ENCODE data around the gene PCDH7. TPM values are rescaled to one million over a fixed set of nuclear protein-coding genes. Genes with fewer than 3 reads are reported as not detected.
A peak's percentile ranks its signal among the peaks of the same experiment; 100 is the strongest.

Gene PCDH7
- total RNA-seq, result 100 to 1,000 TPM; 107 to 124 TPM
- long read RNA-seq, donor 1, full-length matches to known transcripts, result 19 of 67 reads
- long read RNA-seq, donor 1, partial matches to known transcripts, result 1 of 67 reads
- long read RNA-seq, donor 1, other reads (novel, unspliced or antisense), result 47 of 67 reads
- long read RNA-seq, donor 2, full-length matches to known transcripts, result 35 of 60 reads
- long read RNA-seq, donor 2, partial matches to known transcripts, result 2 of 60 reads
- long read RNA-seq, donor 2, other reads (novel, unspliced or antisense), result 23 of 60 reads

GRCh38 chr4:30720021-30720660 is at the start of gene PCDH7:
PCDH7 (plus strand) TSS chr4:30720369; CDS start chr4:30721423, 1,054 bp downstream.
- DNase-seq (ENCODE audit: low spot score), result no peak
- intact Hi-C loops (cut with DNase I), result loop anchor here in 1 of 2 donors (10.0 kb wide), 1 partner anchor 145 kb away; no protein-coding TSS in a partner anchor

GRCh38 chr4:30671926-30672448 is 48.2 kb upstream of the PCDH7 start:
- DNase-seq (ENCODE audit: low spot score), result no peak
- intact Hi-C loops (cut with DNase I), result no loop called here

- intact Hi-C loops (cut with DNase I), result no loop called here
These were observed 24.0 kb upstream of the PCDH7 start for GRCh38 chr4:30696191-30696590.

GRCh38 chr4:30714408-30715031 is 5.6 kb upstream of the PCDH7 start:
- intact Hi-C loops (cut with DNase I), result no loop called here
- DNase-seq (ENCODE audit: low spot score), result no peak

More at GRCh38 chr4:30696191-30696590, 24.0 kb upstream of the PCDH7 start:
- no peak for DNase-seq (ENCODE audit: low spot score)

GRCh38 chr4:30716158-30716557 is 4.0 kb upstream of the PCDH7 start:
- intact Hi-C loops (cut with DNase I), result no loop called here
- no peak for DNase-seq (ENCODE audit: low spot score)

- DNase-seq (ENCODE audit: low spot score), result no peak
- intact Hi-C loops (cut with DNase I), result no loop called here
These were observed 3.4 kb upstream of the PCDH7 start for GRCh38 chr4:30716681-30717207.

- intact Hi-C loops (cut with DNase I), result no loop called here
- DNase-seq (ENCODE audit: low spot score), result peak; percentile 81
These were observed 2.8 kb upstream of the PCDH7 start for GRCh38 chr4:30717208-30718020.

- intact Hi-C loops (cut with DNase I), result no loop called here
- peak; percentile 86 for DNase-seq (ENCODE audit: low spot score)
These were observed 2.1 kb upstream of the PCDH7 start for GRCh38 chr4:30718021-30718542.

GRCh38 chr4:30718641-30719453 is 1.3 kb upstream of the PCDH7 start:
- intact Hi-C loops (cut with DNase I), result no loop called here
- no peak for DNase-seq (ENCODE audit: low spot score)

- peak; percentile 85 for DNase-seq (ENCODE audit: low spot score)
- intact Hi-C loops (cut with DNase I), result loop anchor here in 1 of 2 donors (10.0 kb wide), 1 partner anchor 145 kb away; no protein-coding TSS in a partner anchor
These were observed 632 bp upstream of the PCDH7 start for GRCh38 chr4:30719454-30720020.

- DNase-seq (ENCODE audit: low spot score), result no peak
- intact Hi-C loops (cut with DNase I), result loop anchor here in 1 of 2 donors (10.0 kb wide), 1 partner anchor 144 kb away; no protein-coding TSS in a partner anchor
These were observed 554 bp downstream of the PCDH7 start for GRCh38 chr4:30720661-30721184.

- intact Hi-C loops (cut with DNase I), result loop anchor here in 1 of 2 donors (10.0 kb wide), 1 partner anchor 143 kb away; no protein-coding TSS in a partner anchor
These were observed 1.3 kb downstream of the PCDH7 start for GRCh38 chr4:30721185-30722091.

GRCh38 chr4:30722092-30722358 is 1.9 kb downstream of the PCDH7 start:
- intact Hi-C loops (cut with DNase I), result loop anchor here in 1 of 2 donors (10.0 kb wide), 1 partner anchor 143 kb away; no protein-coding TSS in a partner anchor

More at GRCh38 chr4:30721185-30722091, 1.3 kb downstream of the PCDH7 start:
- peak; percentile 82 for DNase-seq (ENCODE audit: low spot score)

GRCh38 chr4:30722359-30723200 is 2.4 kb downstream of the PCDH7 start:
- DNase-seq (ENCODE audit: low spot score), result no peak
- intact Hi-C loops (cut with DNase I), result loop anchor here in 1 of 2 donors (10.0 kb wide), 1 partner anchor 142 kb away; no protein-coding TSS in a partner anchor

More at GRCh38 chr4:30722092-30722358, 1.9 kb downstream of the PCDH7 start:
- no peak for DNase-seq (ENCODE audit: low spot score)

Measured in posterior vena cava (tissue), 2 donors.